ENCODE data around the gene CHCHD3.

CHCHD3 gene

GRCh38 chr7:133081599-133082389 lies at the start of gene CHCHD3:
CHCHD3 (minus strand) TSS chr7:133082090; CDS start chr7:133081937, 153 bp downstream.
- H3K27me3 Mint-ChIP-seq, result no peaks in the 10 kb centered on the region
- H3K36me3 Mint-ChIP-seq, result peaks cover 4% of the 10 kb centered on the region
- peak within 1 kb of the TSS; percentile 92 for H3K4me3 Mint-ChIP-seq
- peak within 1 kb of the TSS; percentile 92 for H3K27ac Mint-ChIP-seq
- H3K9me3 Mint-ChIP-seq, result no peaks in the 10 kb centered on the region
- H3K4me1 Mint-ChIP-seq, result peaks cover 28% of the 10 kb centered on the region

GRCh38 chr7:133130166-133130565 lies 48.3 kb upstream of the CHCHD3 start:
- H3K36me3 Mint-ChIP-seq, result no peaks in the 10 kb centered on the region
- peaks cover 2% of the 10 kb centered on the region for H3K27me3 Mint-ChIP-seq
- no peak overlapping the region for H3K4me3 Mint-ChIP-seq
- H3K9me3 Mint-ChIP-seq, result no peaks in the 10 kb centered on the region
- H3K4me1 Mint-ChIP-seq, result no peaks in the 10 kb centered on the region
- no peak overlapping the region for H3K27ac Mint-ChIP-seq

GRCh38 chr7:133126422-133126821 lies 44.5 kb upstream of the CHCHD3 start:
- peaks cover 4% of the 10 kb centered on the region for H3K27me3 Mint-ChIP-seq
- H3K9me3 Mint-ChIP-seq, result no peaks in the 10 kb centered on the region
- H3K4me1 Mint-ChIP-seq, result no peaks in the 10 kb centered on the region
- no peaks in the 10 kb centered on the region for H3K36me3 Mint-ChIP-seq
- H3K27ac Mint-ChIP-seq, result no peak overlapping the region
- no peak overlapping the region for H3K4me3 Mint-ChIP-seq

GRCh38 chr7:133124974-133125373 lies 43.1 kb upstream of the CHCHD3 start:
- H3K36me3 Mint-ChIP-seq, result no peaks in the 10 kb centered on the region
- no peak overlapping the region for H3K27ac Mint-ChIP-seq
- H3K4me1 Mint-ChIP-seq, result no peaks in the 10 kb centered on the region
- no peak overlapping the region for H3K4me3 Mint-ChIP-seq
- H3K27me3 Mint-ChIP-seq, result peaks cover 2% of the 10 kb centered on the region
- no peaks in the 10 kb centered on the region for H3K9me3 Mint-ChIP-seq

- Mint-ChIP-seq H3K9me3 (no peaks in the 10 kb centered on the region), H3K36me3 (no peaks in the 10 kb centered on the region), H3K27me3 (peaks cover 1% of the 10 kb centered on the region), H3K4me1 (no peaks in the 10 kb centered on the region), H3K27ac (no peak overlapping the region), H3K4me3 (no peak overlapping the region)
Observed at GRCh38 chr7:133121175-133121844, 39.4 kb upstream of the CHCHD3 start.

GRCh38 chr7:133119067-133119466 lies 37.2 kb upstream of the CHCHD3 start:
- Mint-ChIP-seq H3K27me3 (no peaks in the 10 kb centered on the region), H3K4me3 (no peak overlapping the region), H3K36me3 (no peaks in the 10 kb centered on the region), H3K27ac (no peak overlapping the region), H3K4me1 (peaks cover 7% of the 10 kb centered on the region), H3K9me3 (no peaks in the 10 kb centered on the region)

- no peak overlapping the region for H3K27ac Mint-ChIP-seq
- no peak overlapping the region for H3K4me3 Mint-ChIP-seq
- peaks cover 7% of the 10 kb centered on the region for H3K4me1 Mint-ChIP-seq
- no peaks in the 10 kb centered on the region for H3K36me3 Mint-ChIP-seq
- peaks cover 2% of the 10 kb centered on the region for H3K27me3 Mint-ChIP-seq
- no peaks in the 10 kb centered on the region for H3K9me3 Mint-ChIP-seq
Observed at GRCh38 chr7:133118261-133118660, 36.4 kb upstream of the CHCHD3 start.

GRCh38 chr7:133117452-133117851 lies 35.6 kb upstream of the CHCHD3 start:
- no peaks in the 10 kb centered on the region for H3K9me3 Mint-ChIP-seq
- H3K4me3 Mint-ChIP-seq, result no peak overlapping the region
- H3K27ac Mint-ChIP-seq, result no peak overlapping the region
- peaks cover 5% of the 10 kb centered on the region for H3K27me3 Mint-ChIP-seq
- peaks cover 7% of the 10 kb centered on the region for H3K4me1 Mint-ChIP-seq
- H3K36me3 Mint-ChIP-seq, result no peaks in the 10 kb centered on the region

GRCh38 chr7:133115596-133115995 lies 33.7 kb upstream of the CHCHD3 start:
- Mint-ChIP-seq H3K9me3 (no peaks in the 10 kb centered on the region), H3K27ac (no peak overlapping the region), H3K27me3 (peaks cover 5% of the 10 kb centered on the region), H3K4me3 (no peak overlapping the region), H3K4me1 (peaks cover 7% of the 10 kb centered on the region), H3K36me3 (no peaks in the 10 kb centered on the region)

GRCh38 chr7:133114519-133114918 lies 32.6 kb upstream of the CHCHD3 start:
- peaks cover 11% of the 10 kb centered on the region for H3K4me1 Mint-ChIP-seq
- H3K27me3 Mint-ChIP-seq, result peaks cover 7% of the 10 kb centered on the region
- no peak overlapping the region for H3K4me3 Mint-ChIP-seq
- H3K36me3 Mint-ChIP-seq, result no peaks in the 10 kb centered on the region
- no peaks in the 10 kb centered on the region for H3K9me3 Mint-ChIP-seq
- no peak overlapping the region for H3K27ac Mint-ChIP-seq

GRCh38 chr7:133112976-133113375 lies 31.1 kb upstream of the CHCHD3 start:
- H3K36me3 Mint-ChIP-seq, result peaks cover 2% of the 10 kb centered on the region
- no peak overlapping the region for H3K27ac Mint-ChIP-seq
- peaks cover 11% of the 10 kb centered on the region for H3K4me1 Mint-ChIP-seq
- peaks cover 7% of the 10 kb centered on the region for H3K9me3 Mint-ChIP-seq
- H3K4me3 Mint-ChIP-seq, result no peak overlapping the region
- H3K27me3 Mint-ChIP-seq, result peaks cover 18% of the 10 kb centered on the region

GRCh38 chr7:133112335-133112734 lies 30.4 kb upstream of the CHCHD3 start:
- H3K27me3 Mint-ChIP-seq, result peaks cover 20% of the 10 kb centered on the region
- H3K4me1 Mint-ChIP-seq, result peaks cover 11% of the 10 kb centered on the region
- H3K4me3 Mint-ChIP-seq, result no peak overlapping the region
- H3K9me3 Mint-ChIP-seq, result peaks cover 7% of the 10 kb centered on the region
- peaks cover 2% of the 10 kb centered on the region for H3K36me3 Mint-ChIP-seq
- H3K27ac Mint-ChIP-seq, result no peak overlapping the region

- H3K4me3 Mint-ChIP-seq, result no peak overlapping the region
- H3K9me3 Mint-ChIP-seq, result peaks cover 7% of the 10 kb centered on the region
- H3K27ac Mint-ChIP-seq, result no peak overlapping the region
- H3K4me1 Mint-ChIP-seq, result peaks cover 4% of the 10 kb centered on the region
- peaks cover 20% of the 10 kb centered on the region for H3K27me3 Mint-ChIP-seq
- peaks cover 2% of the 10 kb centered on the region for H3K36me3 Mint-ChIP-seq
Observed at GRCh38 chr7:133110312-133110711, 28.4 kb upstream of the CHCHD3 start.

- no peak overlapping the region for H3K4me3 Mint-ChIP-seq
- H3K27me3 Mint-ChIP-seq, result peaks cover 20% of the 10 kb centered on the region
- peaks cover 2% of the 10 kb centered on the region for H3K36me3 Mint-ChIP-seq
- peaks cover 4% of the 10 kb centered on the region for H3K4me1 Mint-ChIP-seq
- no peak overlapping the region for H3K27ac Mint-ChIP-seq
- H3K9me3 Mint-ChIP-seq, result peaks cover 7% of the 10 kb centered on the region
Observed at GRCh38 chr7:133109816-133110215, 27.9 kb upstream of the CHCHD3 start.

- Mint-ChIP-seq H3K4me1 (peaks cover 4% of the 10 kb centered on the region), H3K4me3 (no peak overlapping the region), H3K9me3 (peaks cover 7% of the 10 kb centered on the region), H3K27ac (no peak overlapping the region), H3K36me3 (peaks cover 2% of the 10 kb centered on the region), H3K27me3 (peaks cover 15% of the 10 kb centered on the region)
Observed at GRCh38 chr7:133108023-133108422, 26.1 kb upstream of the CHCHD3 start.

GRCh38 chr7:133102276-133103060 lies 20.6 kb upstream of the CHCHD3 start:
- Mint-ChIP-seq H3K4me3 (no peak overlapping the region), H3K27me3 (peaks cover 2% of the 10 kb centered on the region), H3K36me3 (no peaks in the 10 kb centered on the region), H3K4me1 (no peaks in the 10 kb centered on the region), H3K27ac (no peak overlapping the region), H3K9me3 (no peaks in the 10 kb centered on the region)

All from activated naive CD4-positive, alpha-beta T cell treated with anti-CD3 and anti-CD28 coated beads, Interleukin-2, amount 50 U/mL, for 24 hours (primary cell).